ENCODE measurements around the gene METTL14.

DNA sequence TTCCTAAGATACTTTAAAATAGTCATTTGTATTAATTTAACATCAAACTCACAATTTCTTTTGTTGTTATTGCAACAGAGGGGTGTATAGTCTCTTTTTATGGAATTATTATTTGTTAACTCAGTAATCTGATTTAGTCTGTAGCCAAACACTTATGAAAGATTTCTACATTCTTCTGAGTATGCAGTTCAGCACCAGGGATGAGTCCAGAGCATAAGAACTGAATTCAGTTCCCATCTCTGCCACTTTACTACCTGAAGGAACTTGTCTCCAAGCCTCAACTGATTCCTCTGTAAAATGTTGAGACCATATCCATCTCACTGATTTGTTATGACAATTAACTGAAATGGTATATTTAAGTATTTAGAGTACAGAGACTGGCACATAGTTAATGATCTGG is 45.5 kb downstream of the METTL14 start:
- TF ChIP-seq RELA (CRISPR knock-in tag; IDR thresholded peaks at IDR 0.05; ENCODE audit: borderline replicate concordance) = no peak
- TF ChIP-seq ZNF263 (CRISPR knock-in tag; IDR thresholded peaks at IDR 0.05; ENCODE audit: low read depth) = no peak
- no peak for TF ChIP-seq TP53 (CRISPR knock-in tag; IDR thresholded peaks at IDR 0.05)
- TF ChIP-seq ZNF423 (CRISPR knock-in tag; IDR thresholded peaks at IDR 0.05) = no peak
- TF ChIP-seq, protein P1, sequence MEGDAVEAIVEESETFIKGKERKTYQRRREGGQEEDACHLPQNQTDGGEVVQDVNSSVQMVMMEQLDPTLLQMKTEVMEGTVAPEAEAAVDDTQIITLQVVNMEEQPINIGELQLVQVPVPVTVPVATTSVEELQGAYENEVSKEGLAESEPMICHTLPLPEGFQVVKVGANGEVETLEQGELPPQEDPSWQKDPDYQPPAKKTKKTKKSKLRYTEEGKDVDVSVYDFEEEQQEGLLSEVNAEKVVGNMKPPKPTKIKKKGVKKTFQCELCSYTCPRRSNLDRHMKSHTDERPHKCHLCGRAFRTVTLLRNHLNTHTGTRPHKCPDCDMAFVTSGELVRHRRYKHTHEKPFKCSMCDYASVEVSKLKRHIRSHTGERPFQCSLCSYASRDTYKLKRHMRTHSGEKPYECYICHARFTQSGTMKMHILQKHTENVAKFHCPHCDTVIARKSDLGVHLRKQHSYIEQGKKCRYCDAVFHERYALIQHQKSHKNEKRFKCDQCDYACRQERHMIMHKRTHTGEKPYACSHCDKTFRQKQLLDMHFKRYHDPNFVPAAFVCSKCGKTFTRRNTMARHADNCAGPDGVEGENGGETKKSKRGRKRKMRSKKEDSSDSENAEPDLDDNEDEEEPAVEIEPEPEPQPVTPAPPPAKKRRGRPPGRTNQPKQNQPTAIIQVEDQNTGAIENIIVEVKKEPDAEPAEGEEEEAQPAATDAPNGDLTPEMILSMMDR (IDR thresholded peaks at IDR 0.05) = no peak
- TF ChIP-seq, protein P2, sequence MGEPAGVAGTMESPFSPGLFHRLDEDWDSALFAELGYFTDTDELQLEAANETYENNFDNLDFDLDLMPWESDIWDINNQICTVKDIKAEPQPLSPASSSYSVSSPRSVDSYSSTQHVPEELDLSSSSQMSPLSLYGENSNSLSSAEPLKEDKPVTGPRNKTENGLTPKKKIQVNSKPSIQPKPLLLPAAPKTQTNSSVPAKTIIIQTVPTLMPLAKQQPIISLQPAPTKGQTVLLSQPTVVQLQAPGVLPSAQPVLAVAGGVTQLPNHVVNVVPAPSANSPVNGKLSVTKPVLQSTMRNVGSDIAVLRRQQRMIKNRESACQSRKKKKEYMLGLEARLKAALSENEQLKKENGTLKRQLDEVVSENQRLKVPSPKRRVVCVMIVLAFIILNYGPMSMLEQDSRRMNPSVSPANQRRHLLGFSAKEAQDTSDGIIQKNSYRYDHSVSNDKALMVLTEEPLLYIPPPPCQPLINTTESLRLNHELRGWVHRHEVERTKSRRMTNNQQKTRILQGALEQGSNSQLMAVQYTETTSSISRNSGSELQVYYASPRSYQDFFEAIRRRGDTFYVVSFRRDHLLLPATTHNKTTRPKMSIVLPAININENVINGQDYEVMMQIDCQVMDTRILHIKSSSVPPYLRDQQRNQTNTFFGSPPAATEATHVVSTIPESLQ (CRISPR knock-in tag; IDR thresholded peaks at IDR 0.05) = no peak
- TF ChIP-seq, protein P3, sequence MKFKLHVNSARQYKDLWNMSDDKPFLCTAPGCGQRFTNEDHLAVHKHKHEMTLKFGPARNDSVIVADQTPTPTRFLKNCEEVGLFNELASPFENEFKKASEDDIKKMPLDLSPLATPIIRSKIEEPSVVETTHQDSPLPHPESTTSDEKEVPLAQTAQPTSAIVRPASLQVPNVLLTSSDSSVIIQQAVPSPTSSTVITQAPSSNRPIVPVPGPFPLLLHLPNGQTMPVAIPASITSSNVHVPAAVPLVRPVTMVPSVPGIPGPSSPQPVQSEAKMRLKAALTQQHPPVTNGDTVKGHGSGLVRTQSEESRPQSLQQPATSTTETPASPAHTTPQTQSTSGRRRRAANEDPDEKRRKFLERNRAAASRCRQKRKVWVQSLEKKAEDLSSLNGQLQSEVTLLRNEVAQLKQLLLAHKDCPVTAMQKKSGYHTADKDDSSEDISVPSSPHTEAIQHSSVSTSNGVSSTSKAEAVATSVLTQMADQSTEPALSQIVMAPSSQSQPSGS (CRISPR knock-in tag; IDR thresholded peaks at IDR 0.05; ENCODE audit: borderline replicate concordance, low read depth) = no peak
- no peak for TF ChIP-seq FOXJ3 (CRISPR knock-in tag; IDR thresholded peaks at IDR 0.05; ENCODE audit: borderline replicate concordance)
- TF ChIP-seq, protein P4, sequence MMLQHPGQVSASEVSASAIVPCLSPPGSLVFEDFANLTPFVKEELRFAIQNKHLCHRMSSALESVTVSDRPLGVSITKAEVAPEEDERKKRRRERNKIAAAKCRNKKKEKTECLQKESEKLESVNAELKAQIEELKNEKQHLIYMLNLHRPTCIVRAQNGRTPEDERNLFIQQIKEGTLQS (CRISPR knock-in tag; conservative IDR thresholded peaks at IDR 0.05) = no peak
- TF ChIP-seq, protein P5, sequence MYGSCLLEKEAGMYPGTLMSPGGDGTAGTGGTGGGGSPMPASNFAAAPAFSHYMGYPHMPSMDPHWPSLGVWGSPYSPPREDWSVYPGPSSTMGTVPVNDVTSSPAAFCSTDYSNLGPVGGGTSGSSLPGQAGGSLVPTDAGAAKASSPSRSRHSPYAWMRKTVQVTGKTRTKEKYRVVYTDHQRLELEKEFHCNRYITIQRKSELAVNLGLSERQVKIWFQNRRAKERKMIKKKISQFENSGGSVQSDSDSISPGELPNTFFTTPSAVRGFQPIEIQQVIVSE (CRISPR knock-in tag; IDR thresholded peaks at IDR 0.05; ENCODE audit: borderline replicate concordance) = no peak

Measured in WTC11 (cell line).